IMR-90 (cell line): Measurements from ENCODE around the gene COL6A3. TPM values are rescaled to one million over a fixed set of nuclear protein-coding genes. Genes with fewer than 3 reads are reported as not detected.
A peak's percentile ranks its signal among the peaks of the same experiment; 100 is the strongest.

Experiments
- ATAC-seq: fragments of 200-7000 bp; cut with Tn5 transposase; 2 replicates; pipeline ENCODE4 v1.9.1; 2020; ENCODE audit warnings: low read depth, mild to moderate bottlenecking, moderate library complexity
- BruUV-seq: library from RNA; stranded (reverse); fragments of 400-500 nt; replicated peaks from 2 replicates; lab custom pipeline; 2021; lab: Mats Ljungman, UMichigan
- CTCF ChIA-PET: fragments of 300-600 bp; formaldehyde crosslinking; extraction: SDS; loops from one replicate; lab custom pipeline; 2021; ENCODE audit warnings: antibody characterized with exemption; lab: Yijun Ruan, JAX
- POLR2A ChIA-PET: fragments of 300-600 bp; sonication (Branson Sonifier 250); formaldehyde crosslinking; loops from one replicate; lab custom pipeline; 2022; ENCODE audit warnings: antibody characterized with exemption; ENCODE audit not compliant: unreplicated experiment; lab: Charles Lee
- DNase-seq: peaks from one replicate; pipeline ENCODE4 v3.0.0; 2013
- H2AFZ ChIP-seq: replicated peaks from 2 replicates; pipeline ENCODE3; 2013; ENCODE audit warnings: low read length, mild to moderate bottlenecking; ENCODE audit not compliant: poor library complexity
- H2AK5ac ChIP-seq: 2 replicates; pipeline ENCODE4 v1.6.1; 2013; ENCODE audit warnings: low read depth, low read length, inconsistent platforms
- H2AK9ac ChIP-seq: replicated peaks from 2 replicates; pipeline ENCODE3; 2013; ENCODE audit warnings: mild to moderate bottlenecking, low read depth, low read length, moderate library complexity; ENCODE audit not compliant: poor library complexity
- H2BK120ac ChIP-seq: 2 replicates; pipeline ENCODE4 v1.6.1; 2013; ENCODE audit warnings: low read depth, low read length, inconsistent platforms
- H2BK15ac ChIP-seq: 3 replicates; pipeline ENCODE4 v1.6.1; 2013; ENCODE audit warnings: low read depth, low read length, inconsistent platforms
- H2BK20ac ChIP-seq: 2 replicates; pipeline ENCODE4 v1.6.1; 2013; ENCODE audit warnings: low read depth, mild to moderate bottlenecking, inconsistent platforms, low read length, moderate library complexity
- H2BK5ac ChIP-seq: 2 replicates; pipeline ENCODE4 v1.6.1; 2013; ENCODE audit warnings: mild to moderate bottlenecking, low read depth, low read length, inconsistent platforms; ENCODE audit not compliant: poor library complexity, severe bottlenecking
- H3K14ac ChIP-seq: replicated peaks from 2 replicates; pipeline ENCODE4 v1.6.1; 2013; ENCODE audit warnings: low read depth, low read length, inconsistent platforms
- H3K18ac ChIP-seq: 2 replicates; pipeline ENCODE4 v1.6.1; 2013; ENCODE audit warnings: low read depth, low read length, control low read depth
- H3K23ac ChIP-seq: 2 replicates; pipeline ENCODE4 v1.6.1; 2013; ENCODE audit warnings: low read depth, low read length, inconsistent platforms
- H3K27ac ChIP-seq: 2 replicates; pipeline ENCODE4 v1.5.1; 2013; ENCODE audit warnings: mild to moderate bottlenecking, control low read depth, low read length; ENCODE audit not compliant: insufficient read depth
- H3K27me3 ChIP-seq: 2 replicates; pipeline ENCODE4 v1.6.1; 2013; ENCODE audit warnings: low read length; ENCODE audit not compliant: control insufficient read depth, insufficient read depth
- H3K36me3 ChIP-seq: 2 replicates; pipeline ENCODE4 v1.6.1; 2013; ENCODE audit warnings: low read length, mixed read lengths; ENCODE audit not compliant: control insufficient read depth, insufficient read depth
- H3K4ac ChIP-seq: 2 replicates; pipeline ENCODE4 v1.6.1; 2013; ENCODE audit warnings: low read depth, low read length, inconsistent platforms
- H3K4me1 ChIP-seq: 2 replicates; pipeline ENCODE4 v1.6.1; 2013; ENCODE audit warnings: low read length, mixed read lengths; ENCODE audit not compliant: control insufficient read depth, insufficient read depth
- H3K4me2 ChIP-seq: 2 replicates; pipeline ENCODE4 v1.6.1; 2013; ENCODE audit warnings: low read depth, mild to moderate bottlenecking, control low read depth, low read length, moderate library complexity
- H3K4me3 ChIP-seq: 2 replicates; pipeline ENCODE4 v1.5.1; 2013; ENCODE audit warnings: low read depth, mild to moderate bottlenecking, control low read depth, low read length, moderate library complexity; ENCODE audit not compliant: insufficient read depth
- H3K56ac ChIP-seq: 2 replicates; pipeline ENCODE4 v1.6.1; 2013; ENCODE audit warnings: low read length, inconsistent platforms; ENCODE audit not compliant: insufficient read depth; ENCODE audit errors: extremely low read depth
- H3K79me1 ChIP-seq, 2 experiments: 2 replicates each; pipeline ENCODE4 v1.6.1; 2013; ENCODE audit warnings: low read length in 2 of 2, inconsistent platforms in 1 of 2, low read depth in 1 of 2
- H3K9ac ChIP-seq: 2 replicates; pipeline ENCODE4 v1.6.1; 2013; ENCODE audit warnings: low read depth, low read length, control low read depth
- H3K9me1 ChIP-seq: 2 replicates; pipeline ENCODE4 v1.6.1; 2013; ENCODE audit warnings: low read length, inconsistent platforms; ENCODE audit not compliant: insufficient read depth
- H3K9me3 ChIP-seq: 2 replicates; pipeline ENCODE4 v1.6.1; 2013; ENCODE audit warnings: low read length; ENCODE audit not compliant: control insufficient read depth, insufficient read depth
- H4K20me1 ChIP-seq: 2 replicates; pipeline ENCODE4 v1.6.1; 2013; ENCODE audit warnings: low read length, inconsistent platforms; ENCODE audit not compliant: insufficient read depth
- H4K5ac ChIP-seq: 2 replicates; pipeline ENCODE4 v1.6.1; 2013; ENCODE audit warnings: mild to moderate bottlenecking, low read depth, low read length, control low read depth
- H4K8ac ChIP-seq, 2 experiments: 2 replicates each; pipeline ENCODE4 v1.6.1; 2013; ENCODE audit warnings: low read depth in 2 of 2, low read length in 2 of 2, control low read depth in 1 of 2, inconsistent platforms in 1 of 2
- H4K91ac ChIP-seq: 2 replicates; pipeline ENCODE4 v1.6.1; 2013; ENCODE audit warnings: low read depth, low read length, inconsistent platforms; ENCODE audit not compliant: insufficient read depth
- CEBPB ChIP-seq: IDR thresholded peaks from 2 replicates; pipeline ENCODE4 v1.6.1; 2012; ENCODE audit warnings: low read depth, low read length, improper control_type of control experiment
- CHD1 ChIP-seq: IDR thresholded peaks from 2 replicates; pipeline ENCODE4 v1.6.1; 2012; ENCODE audit warnings: low read depth, low read length, improper control_type of control experiment
- CTCF ChIP-seq: conservative IDR thresholded peaks from 2 replicates; pipeline ENCODE4 v1.5.1; 2012; ENCODE audit warnings: mild to moderate bottlenecking, low read depth, low read length, improper control_type of control experiment
- FOS ChIP-seq: fragments of 150-350 bp; IDR thresholded peaks from 2 replicates; pipeline ENCODE4 v1.6.1; 2016; ENCODE audit warnings: low read depth, low read length
- MXI1 ChIP-seq: IDR thresholded peaks from 2 replicates; pipeline ENCODE4 v1.6.1; 2012; ENCODE audit warnings: low read depth, mild to moderate bottlenecking, low read length, moderate library complexity, borderline replicate concordance
- NFE2L2 ChIP-seq: fragments of 150-350 bp; IDR thresholded peaks from 2 replicates; pipeline ENCODE4 v1.6.1; 2016; ENCODE audit warnings: low read depth, mild to moderate bottlenecking, low read length
- POLR2A ChIP-seq: IDR thresholded peaks from 2 replicates; pipeline ENCODE4 v1.6.1; 2012; ENCODE audit warnings: mild to moderate bottlenecking, low read depth, low read length
- RFX5 ChIP-seq: IDR thresholded peaks from 2 replicates; pipeline ENCODE4 v1.8.0; 2012; ENCODE audit warnings: low read depth, mild to moderate bottlenecking, low read length, moderate library complexity
- SMC3 ChIP-seq: fragments of 150-350 bp; IDR thresholded peaks from 2 replicates; pipeline ENCODE4 v1.6.1; 2016; ENCODE audit warnings: low read depth, mild to moderate bottlenecking, antibody characterized with exemption, low read length, moderate library complexity
- USF2 ChIP-seq: fragments of 150-350 bp; IDR thresholded peaks from 2 replicates; pipeline ENCODE4 v1.6.1; 2017; ENCODE audit warnings: mild to moderate bottlenecking, antibody characterized with exemption, low read length, low read depth
- WGBS, 2 experiments: methylation state at CpG; one replicate each; pipeline versions ENCODE4 v1.1.5 to v1.1.7; 2013; ENCODE audit warnings: missing lambda C conversion rate in 2 of 2; ENCODE audit not compliant: insufficient read length in 1 of 2; ENCODE audit errors: extremely low coverage in 2 of 2; 5-methylcytosine and 5-hydroxymethylcytosine counted together
- dilution Hi-C: fragments of 300-500 bp; cut with HindIII; formaldehyde crosslinking; loops from one replicate; pipeline ENCODE4 v1.14.3; 2018; ENCODE audit warnings: low sequenced_read_pairs; ENCODE audit not compliant: unreplicated experiment
- in situ Hi-C: fragments of 300-500 bp; cut with MboI; formaldehyde crosslinking; loops from 3 replicates; pipeline ENCODE4 v1.14.3; 2019; ENCODE audit warnings: low sequenced_read_pairs, inconsistent platforms, mixed read lengths
- intact Hi-C: fragments of 100-400 bp; cut with micrococcal nuclease; formaldehyde crosslinking; loops from 2 replicates; pipeline ENCODE4 v1.10.0; 2022
- polyA plus RNA-seq, 3 experiments: library from polyadenylated mRNA; depleted of rRNA; stranded (reverse); fragments of >200 nt; gene quantifications; 2 replicates each; pipeline ENCODE4 v1.2.3, GENCODE V29; 2012; ENCODE audit warnings: low replicate concordance in 1 of 3
- total RNA-seq: library from RNA; depleted of rRNA; stranded (reverse); fragments of >200 nt; gene quantifications from 2 replicates; pipeline ENCODE4 v1.2.3, GENCODE V29; 2012

Gene COL6A3
- total and polyA plus RNA-seq, 2 of the 4 experiments (the other 2 are of a cell fraction): 964 to 1,855 TPM

GRCh38 chr2:237295889-237296480 is 118.0 kb downstream of the COL6A3 start:
- Histone ChIP-seq H3K4me3 (no peak overlapping the region), H3K27ac (peak overlapping the region; percentile 32; the same call in 1 of the 2 replicates), H4K20me1 (no peaks in the 10 kb centered on the region), H2BK20ac (peak overlapping the region; percentile 87), H3K27me3 (no peaks in the 10 kb centered on the region), H3K14ac (peak overlapping the region; percentile 41), H4K91ac (peak overlapping the region; percentile 72), H3K9me1 (peaks cover 39% of the 10 kb centered on the region), H4K8ac (peak overlapping the region; percentile 28 to 70; a peak in 3 of 4 replicates), H2BK120ac (peak overlapping the region; percentile 84), H3K18ac (peak overlapping the region; percentile 78), H4K5ac (peak overlapping the region; percentile 80), H3K4ac (peak overlapping the region; percentile 88), H3K4me1 (peaks cover 30% of the 10 kb centered on the region), H3K23ac (peak overlapping the region; percentile 53; the same call in 1 of the 2 replicates), H3K36me3 (no peaks in the 10 kb centered on the region), H2AK9ac (no peak overlapping the region), H2AFZ (peak overlapping the region; percentile 1), H3K9ac (0 out of 2 replicates have a peak overlapping the region, but pooled peaks have one; percentile 25), H3K4me2 (no peak overlapping the region), H3K79me1 (peaks cover 2 to 33% of the 10 kb centered on the region in 2 experiments; a peak in 3 of 4 replicates), H3K56ac (no peak overlapping the region), H3K9me3 (peaks cover 4% of the 10 kb centered on the region; the same call in 1 of the 2 replicates), H2AK5ac (peak overlapping the region; percentile 95), H2BK15ac (peak overlapping the region; percentile 97; the same call in 2 of the 3 replicates), H2BK5ac (peak overlapping the region; percentile 53)
- in situ Hi-C loops: no loop called here
- WGBS, 2 experiments: 100% methylated on average over 1 of the region's 10 CpGs; no CpG with 5 or more reads in 1 of the 2 experiments
- dilution Hi-C loops: no loop called here
- ChIA-PET POLR2A (no interaction called here), CTCF (interaction anchor here (0.6 kb wide), 1 partner anchor 276 kb away, joined by 5 read pairs; no protein-coding TSS in a partner anchor)
- BruUV-seq: no TSS peak
- ATAC-seq (no peak), DNase-seq (no peak)
- intact Hi-C loops: no loop called here
- no peak for TF ChIP-seq CEBPB
- TF ChIP-seq SMC3: no peak
- TF ChIP-seq RFX5: no peak
- TF ChIP-seq CTCF: no peak
- no peak for TF ChIP-seq FOS
- TF ChIP-seq CHD1: no peak
- TF ChIP-seq POLR2A: no peak
- no peak for TF ChIP-seq USF2
- no peak for TF ChIP-seq NFE2L2
- TF ChIP-seq MXI1: no peak
